DMS79 treated with DMSO at 0.1 percent for 48 hours (cell line): Measurements from ENCODE around the gene MT1F.
"Not testable (repeated sequence)": the region's sequence is repeated elsewhere in the genome, so short reads cannot be mapped to it uniquely, and the experiment has no call there.

Experiments used
- DNase-seq: peaks from one replicate; lab custom pipeline; 2025; lab: John Stamatoyannopoulos, UW

Gene MT1F

DNA sequence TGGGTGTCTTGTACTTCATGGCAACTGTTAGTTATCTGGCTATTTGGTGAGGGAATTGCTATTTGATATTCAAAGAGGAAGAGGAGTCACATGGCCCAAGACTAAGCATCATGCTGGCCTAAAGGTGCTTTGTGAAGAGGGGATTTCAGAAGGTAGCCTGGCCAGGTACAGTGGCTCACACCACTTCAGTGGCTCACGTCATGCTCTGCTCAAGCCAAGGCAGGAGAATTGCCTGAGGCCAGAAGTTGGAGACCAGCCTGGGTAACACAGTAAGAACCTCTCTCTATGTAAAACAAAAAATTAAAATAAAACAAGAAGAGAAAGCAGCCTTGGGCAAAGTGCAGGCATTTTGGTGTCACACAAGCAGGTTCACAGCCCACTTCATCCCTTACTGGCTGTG, 12.4 kb upstream of the MT1F start:
- DNase-seq = no peak

- DNase-seq = no peak
Measured at GRCh38 chr16:56645838-56646237, 11.9 kb upstream of the MT1F start.

DNA sequence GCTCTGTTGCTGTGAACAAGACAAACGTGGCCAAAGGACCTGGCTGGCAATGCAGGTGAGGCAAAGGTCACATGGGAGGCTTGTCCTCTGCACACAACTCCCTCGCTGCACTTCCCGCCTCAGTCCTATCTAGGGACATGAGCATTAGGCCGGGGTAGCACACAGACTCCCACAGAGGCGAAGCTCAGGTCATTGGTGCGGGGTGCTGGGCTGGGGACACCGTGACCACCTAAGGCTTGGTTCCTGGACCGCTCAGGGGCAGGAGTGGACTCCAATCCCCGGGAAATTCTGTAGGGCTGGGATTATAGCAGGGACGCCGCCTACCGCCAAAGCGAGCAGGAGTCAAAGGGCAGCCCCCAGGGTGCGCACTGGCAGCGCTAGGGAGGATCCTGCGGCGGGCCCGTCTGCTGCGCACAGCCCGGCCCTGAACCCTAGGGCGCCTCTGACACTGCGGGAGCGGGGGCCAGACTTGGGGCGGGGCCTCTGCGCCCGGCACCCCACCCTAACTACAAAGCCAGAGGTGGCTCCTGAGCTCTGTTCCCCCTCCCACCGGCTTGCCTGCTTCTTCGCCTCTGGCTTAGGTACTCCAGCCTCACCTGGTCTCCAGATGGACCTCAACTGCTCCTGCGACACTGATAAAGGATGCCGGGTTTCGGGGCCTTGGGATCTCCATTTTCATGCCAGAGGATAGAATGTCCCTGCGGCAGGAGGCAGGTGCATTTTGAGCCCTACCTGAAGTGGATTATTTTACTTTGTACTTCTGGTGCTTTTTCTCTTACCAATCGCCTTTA, 9.9 kb upstream of the MT1F start:
- DNase-seq = no peak

GRCh38 chr16:56649271-56649670, 8.5 kb upstream of the MT1F start:
- no peak for DNase-seq

DNA sequence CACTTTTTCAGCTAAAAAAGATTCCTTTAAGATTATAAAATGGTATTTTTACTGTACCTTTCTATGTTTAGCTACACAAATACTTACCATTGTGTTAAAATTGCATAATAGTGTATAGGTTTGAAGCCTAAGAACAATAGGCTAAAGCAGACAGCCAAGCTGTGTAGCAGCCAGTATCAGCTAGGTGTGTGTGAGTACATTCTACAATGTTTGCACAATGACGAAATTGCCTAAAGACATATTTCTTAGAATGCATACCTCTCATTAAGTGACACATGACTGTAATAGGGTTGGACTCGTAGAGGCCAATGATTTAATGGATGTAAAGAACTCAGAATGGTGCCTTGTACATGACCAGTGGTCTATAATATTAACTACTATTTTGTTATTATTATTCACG, 7.9 kb upstream of the MT1F start:
- DNase-seq = no peak

- no peak for DNase-seq
Measured at GRCh38 chr16:56651586-56651985, 6.2 kb upstream of the MT1F start, which contains the start of gene MT1B. Gene MT1B (plus strand): TSS chr16:56651886. CDS start chr16:56651954, 68 bp downstream.

- DNase-seq = no peak
Measured at GRCh38 chr16:56652600-56652999, 5.2 kb upstream of the MT1F start.

DNA sequence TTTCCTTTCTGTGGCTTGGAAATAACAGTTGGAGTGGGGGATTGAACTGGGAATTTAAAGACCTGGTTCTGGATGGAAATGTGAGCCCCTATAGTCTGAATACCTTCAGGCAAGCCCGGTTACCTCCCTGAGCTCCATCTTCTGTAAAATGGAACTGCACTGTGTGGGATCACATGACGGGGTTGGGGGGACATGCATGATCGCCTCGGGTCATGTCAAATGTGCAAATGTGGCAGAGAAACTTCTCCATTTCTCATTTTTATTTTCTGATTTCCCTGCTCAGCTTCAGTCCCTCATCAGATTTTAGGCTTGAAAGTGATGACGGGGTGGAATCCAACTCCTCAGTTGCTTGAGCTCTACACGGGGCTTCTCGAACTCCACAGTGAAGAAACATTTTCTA, 4.5 kb upstream of the MT1F start:
- no peak for DNase-seq

- peak; percentile 2 for DNase-seq
Measured at GRCh38 chr16:56658327-56658875, 642 bp downstream of the MT1F start.

DNA sequence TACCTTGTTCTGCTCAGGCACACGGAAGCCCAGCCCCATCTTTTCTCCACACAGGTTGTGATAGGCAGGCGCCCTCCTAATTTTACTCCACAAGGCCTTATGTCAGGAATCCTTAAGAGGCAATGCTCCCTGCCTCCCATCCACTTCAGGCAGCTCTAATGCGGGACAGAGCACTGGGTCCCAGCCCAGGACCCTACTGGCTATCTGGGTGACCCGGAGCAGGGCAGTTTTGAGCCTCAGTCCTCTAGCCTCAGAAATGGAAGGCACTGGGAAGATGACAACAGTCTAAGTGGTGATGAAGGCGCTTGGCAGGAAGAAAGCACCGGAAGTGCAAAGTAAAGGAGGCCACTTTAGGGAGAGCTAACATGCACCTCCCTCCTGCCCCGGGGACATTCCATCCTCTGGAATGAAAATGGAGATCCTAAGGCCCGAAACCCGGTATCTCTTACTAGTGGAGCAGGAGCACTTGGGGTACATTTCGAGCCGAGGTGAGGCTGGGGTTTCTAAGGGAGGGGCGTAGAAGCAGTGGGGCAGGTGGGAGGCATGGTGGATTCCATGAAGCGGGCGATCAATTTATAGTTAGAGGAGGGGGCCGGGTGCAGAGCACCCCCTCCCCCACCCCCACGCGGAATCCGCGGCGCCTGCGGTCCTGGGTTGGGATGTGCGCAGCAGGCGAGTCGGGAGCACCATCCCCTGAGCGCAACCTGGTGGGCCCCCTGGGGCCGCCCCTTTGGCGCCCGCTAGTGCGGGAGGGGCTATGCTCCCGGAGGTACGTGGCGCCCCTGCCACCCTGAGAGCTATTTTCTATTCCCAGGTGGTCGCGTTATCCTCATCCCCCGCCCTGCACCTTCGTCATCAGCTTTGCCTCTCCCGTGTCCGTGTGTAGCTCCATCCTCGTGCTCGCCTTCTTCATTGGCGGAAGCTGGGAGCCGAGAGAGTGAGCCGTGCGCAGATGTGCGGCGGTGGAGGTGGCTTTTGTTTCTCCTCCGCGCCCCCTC, 4.9 kb downstream of the MT1F start:
- no peak for DNase-seq

GRCh38 chr16:56664506-56664905, 6.7 kb downstream of the MT1F start:
- no peak for DNase-seq

DNA sequence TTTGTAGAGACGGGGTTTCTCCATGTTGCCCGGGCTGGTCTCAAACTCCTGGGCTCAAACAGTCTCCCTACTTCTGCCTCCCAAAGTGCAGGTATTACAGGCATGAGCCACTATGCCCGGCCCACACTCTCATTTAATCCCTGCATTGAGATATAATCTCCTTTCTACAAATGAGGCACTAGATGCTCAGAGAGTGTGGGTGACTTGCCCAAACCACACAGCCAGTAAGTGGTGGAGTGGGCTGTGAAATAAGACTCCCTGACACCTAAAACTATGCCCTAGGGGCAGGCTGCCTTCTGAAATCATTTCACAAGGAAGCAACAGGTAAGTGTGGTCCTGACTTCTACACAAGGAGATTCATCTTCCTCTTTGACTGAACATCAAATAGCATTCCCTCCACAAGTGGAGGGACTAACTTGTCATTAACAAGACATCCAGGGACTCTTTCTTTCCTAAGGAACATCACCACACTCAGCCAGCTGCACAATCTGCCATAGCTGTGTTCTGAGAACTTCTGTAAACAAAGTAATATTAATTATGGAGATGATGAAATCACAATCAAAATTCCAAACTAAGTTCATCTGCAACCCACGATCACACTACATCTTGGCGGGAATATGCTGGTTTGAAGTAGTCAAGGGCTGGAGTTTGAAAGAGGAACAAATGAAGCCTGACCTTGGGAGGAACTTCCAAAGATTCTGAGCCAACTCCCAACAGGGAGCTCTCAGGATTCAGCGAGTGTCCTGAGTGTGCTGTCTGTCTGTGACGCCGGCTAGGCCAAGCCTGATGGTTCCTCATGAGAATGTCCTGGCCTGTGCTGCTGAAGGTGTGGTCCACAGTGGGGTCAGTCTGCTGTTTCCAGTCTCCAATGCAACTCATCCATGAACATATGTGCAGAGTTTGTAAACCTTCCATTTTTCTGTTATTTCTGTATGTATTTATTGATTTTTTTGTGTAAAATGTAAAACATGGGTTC, 7.8 kb downstream of the MT1F start:
- DNase-seq = not testable (repeated sequence)

GRCh38 chr16:56667581-56668571, 10.1 kb downstream of the MT1F start, which contains the start of gene MT1G:
Gene MT1G (minus strand): TSS chr16:56668065. CDS start chr16:56667993, 72 bp downstream.
- DNase-seq = peak; percentile 3

DNA sequence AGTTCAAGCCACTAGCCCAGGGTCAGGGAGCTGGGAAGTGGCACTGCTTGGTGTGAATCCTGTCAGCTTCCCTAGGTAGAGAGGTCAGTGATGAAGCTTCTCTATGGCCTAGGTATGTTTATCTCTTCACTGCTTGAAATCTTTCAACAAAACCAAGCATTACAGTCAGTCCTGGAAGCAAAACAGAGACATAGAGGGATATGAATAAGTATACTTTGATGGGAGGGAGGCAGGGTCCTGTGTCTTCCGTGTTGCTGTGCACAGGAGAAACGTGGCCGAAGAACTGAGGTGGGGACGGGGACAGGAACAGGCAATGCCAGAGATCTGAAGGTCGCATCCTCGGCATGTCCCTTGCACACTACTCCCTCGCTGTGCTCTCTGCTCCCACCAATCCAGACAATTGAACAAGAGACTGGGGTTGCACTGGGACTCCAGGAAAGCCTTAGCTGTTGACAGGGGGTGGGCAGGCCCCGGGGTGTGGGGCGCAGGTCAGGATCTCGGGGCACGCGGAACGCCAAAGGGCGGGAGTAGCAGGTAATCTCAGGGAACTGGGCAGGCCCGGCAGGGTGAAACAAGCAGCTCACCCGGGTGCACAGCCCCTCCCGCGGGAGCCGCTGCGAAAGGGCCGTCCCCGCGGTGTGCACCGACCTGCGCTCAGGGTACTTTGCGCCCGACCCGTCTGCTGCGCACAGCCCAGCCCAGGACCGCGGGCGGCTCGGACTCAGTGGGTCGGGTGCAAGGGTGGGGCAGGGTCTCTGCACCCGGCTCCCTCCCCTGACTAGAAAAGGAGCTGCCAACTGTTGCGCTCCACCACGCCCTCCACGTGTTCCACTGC, 11.5 kb downstream of the MT1F start, which contains the start of gene MT1H:
Gene MT1H (plus strand): TSS at position 810 of the 835 bp plus-strand sequence. CDS start 71 bp downstream, outside the sequence.
- DNase-seq = peak; percentile 1

DNA sequence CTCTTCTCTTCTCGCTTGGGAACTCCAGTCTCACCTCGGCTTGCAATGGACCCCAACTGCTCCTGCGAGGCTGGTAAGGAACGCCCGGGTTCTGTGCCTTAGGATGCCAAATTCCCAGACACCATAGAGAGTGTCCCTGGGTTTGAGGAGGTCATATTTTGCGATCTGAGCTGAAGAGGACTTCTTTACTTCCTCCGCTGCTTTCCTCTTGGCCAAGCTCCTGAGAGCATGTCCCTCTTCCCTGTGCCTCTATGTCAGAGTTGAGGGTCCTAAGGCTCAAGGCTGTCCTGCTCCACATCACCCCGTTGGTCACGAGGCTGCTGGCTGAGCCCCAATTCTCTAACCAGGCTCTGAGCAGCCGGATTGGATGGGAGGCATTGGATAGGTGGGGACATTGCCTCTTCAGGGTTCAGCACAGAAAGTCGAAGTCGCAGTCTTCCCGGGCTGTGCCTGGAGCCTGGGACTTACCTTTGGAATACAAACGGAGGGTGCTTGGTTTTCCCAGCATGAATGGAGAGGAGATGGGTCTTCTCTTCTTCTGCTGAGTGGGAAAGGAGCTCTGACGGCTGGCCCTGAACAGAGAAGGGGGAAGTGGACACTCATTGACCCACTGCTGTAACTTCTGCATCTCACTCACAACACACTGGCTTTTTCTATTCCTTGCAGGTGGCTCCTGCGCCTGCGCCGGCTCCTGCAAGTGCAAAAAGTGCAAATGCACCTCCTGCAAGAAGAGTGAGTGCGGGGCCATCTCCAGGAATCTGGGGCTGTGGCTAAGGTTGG, 12.3 kb downstream of the MT1F start:
- DNase-seq = no peak

- no peak for DNase-seq
Measured at GRCh38 chr16:56670620-56670934, 12.8 kb downstream of the MT1F start.

- not testable (repeated sequence) for DNase-seq
Measured at GRCh38 chr16:56671691-56672090, 13.9 kb downstream of the MT1F start.

- DNase-seq = not testable (repeated sequence)
Measured at GRCh38 chr16:56672171-56672570, 14.4 kb downstream of the MT1F start.
